WTC11 (cell line): Measurements from ENCODE around the gene UBFD1.

ENCODE experiments used
- CREM ChIP-seq: sonication (generic); formaldehyde crosslinking; IDR thresholded peaks from 2 replicates; pipeline ENCODE4 v1.8.1; 2022; ENCODE audit warnings: mild to moderate bottlenecking, missing genetic modification reagents, moderate library complexity
- ELF4 ChIP-seq: sonication (generic); formaldehyde crosslinking; IDR thresholded peaks from 2 replicates; pipeline ENCODE4 v1.8.1; 2022; ENCODE audit warnings: low read depth, mild to moderate bottlenecking, moderate library complexity, missing genetic modification reagents
- FOXK1 ChIP-seq: sonication (generic); formaldehyde crosslinking; IDR thresholded peaks from 2 replicates; pipeline ENCODE4 v1.8.0; 2022; ENCODE audit warnings: mild to moderate bottlenecking, moderate library complexity, missing genetic modification reagents
- FOXP4 ChIP-seq: sonication (generic); formaldehyde crosslinking; IDR thresholded peaks from 2 replicates; pipeline ENCODE4 v1.8.0; 2022; ENCODE audit warnings: mild to moderate bottlenecking, missing genetic modification reagents
- IRF2 ChIP-seq: sonication (generic); formaldehyde crosslinking; IDR thresholded peaks from 2 replicates; pipeline ENCODE4 v1.8.0; 2022; ENCODE audit warnings: low read depth, missing genetic modification reagents, borderline replicate concordance
- MAX ChIP-seq: sonication (generic); formaldehyde crosslinking; IDR thresholded peaks from 2 replicates; pipeline ENCODE4 v1.8.0; 2022; ENCODE audit warnings: mild to moderate bottlenecking, missing genetic modification reagents
- TEAD4 ChIP-seq: sonication (generic); formaldehyde crosslinking; IDR thresholded peaks from 2 replicates; pipeline ENCODE4 v1.8.0; 2022; ENCODE audit warnings: mild to moderate bottlenecking, missing genetic modification reagents
- USF2 ChIP-seq: sonication (generic); formaldehyde crosslinking; IDR thresholded peaks from 2 replicates; pipeline ENCODE4 v1.8.1; 2023; ENCODE audit warnings: mild to moderate bottlenecking, missing genetic modification reagents, moderate library complexity
- TF ChIP-seq, protein P1 (sequence below): fragments of 200-600 bp; IDR thresholded peaks from 2 replicates; pipeline ENCODE4 v1.8.0; 2022; ENCODE audit warnings: antibody characterized with exemption

- TF ChIP-seq TEAD4 (CRISPR knock-in tag): no peak
- no peak for TF ChIP-seq CREM (CRISPR knock-in tag)
- TF ChIP-seq, protein P1, sequence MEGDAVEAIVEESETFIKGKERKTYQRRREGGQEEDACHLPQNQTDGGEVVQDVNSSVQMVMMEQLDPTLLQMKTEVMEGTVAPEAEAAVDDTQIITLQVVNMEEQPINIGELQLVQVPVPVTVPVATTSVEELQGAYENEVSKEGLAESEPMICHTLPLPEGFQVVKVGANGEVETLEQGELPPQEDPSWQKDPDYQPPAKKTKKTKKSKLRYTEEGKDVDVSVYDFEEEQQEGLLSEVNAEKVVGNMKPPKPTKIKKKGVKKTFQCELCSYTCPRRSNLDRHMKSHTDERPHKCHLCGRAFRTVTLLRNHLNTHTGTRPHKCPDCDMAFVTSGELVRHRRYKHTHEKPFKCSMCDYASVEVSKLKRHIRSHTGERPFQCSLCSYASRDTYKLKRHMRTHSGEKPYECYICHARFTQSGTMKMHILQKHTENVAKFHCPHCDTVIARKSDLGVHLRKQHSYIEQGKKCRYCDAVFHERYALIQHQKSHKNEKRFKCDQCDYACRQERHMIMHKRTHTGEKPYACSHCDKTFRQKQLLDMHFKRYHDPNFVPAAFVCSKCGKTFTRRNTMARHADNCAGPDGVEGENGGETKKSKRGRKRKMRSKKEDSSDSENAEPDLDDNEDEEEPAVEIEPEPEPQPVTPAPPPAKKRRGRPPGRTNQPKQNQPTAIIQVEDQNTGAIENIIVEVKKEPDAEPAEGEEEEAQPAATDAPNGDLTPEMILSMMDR: no peak
- TF ChIP-seq MAX (CRISPR knock-in tag): no peak
- TF ChIP-seq USF2 (CRISPR knock-in tag): no peak
- no peak for TF ChIP-seq FOXP4 (CRISPR knock-in tag)
- no peak for TF ChIP-seq ELF4 (CRISPR knock-in tag)
- no peak for TF ChIP-seq IRF2 (CRISPR knock-in tag)
- TF ChIP-seq FOXK1: no peak
These were observed 39.1 kb upstream of the UBFD1 start for GRCh38 chr16:23518435-23518891.
